Stimulated activated CD8-positive, alpha-beta memory T cell treated with anti-CD3 and anti-CD28 coated beads, Interleukin-12 subunit alpha, Interleukin-12 subunit beta, amount 100 ng/mL, for 24 hours (primary cell): Measurements from ENCODE around the gene MINDY1.

Source experiments
- DNase-seq: peaks from one replicate; pipeline ENCODE4 v3.0.0-alpha.2; 2020; ENCODE audit errors: extremely low read depth

The MINDY1 gene, protein sequence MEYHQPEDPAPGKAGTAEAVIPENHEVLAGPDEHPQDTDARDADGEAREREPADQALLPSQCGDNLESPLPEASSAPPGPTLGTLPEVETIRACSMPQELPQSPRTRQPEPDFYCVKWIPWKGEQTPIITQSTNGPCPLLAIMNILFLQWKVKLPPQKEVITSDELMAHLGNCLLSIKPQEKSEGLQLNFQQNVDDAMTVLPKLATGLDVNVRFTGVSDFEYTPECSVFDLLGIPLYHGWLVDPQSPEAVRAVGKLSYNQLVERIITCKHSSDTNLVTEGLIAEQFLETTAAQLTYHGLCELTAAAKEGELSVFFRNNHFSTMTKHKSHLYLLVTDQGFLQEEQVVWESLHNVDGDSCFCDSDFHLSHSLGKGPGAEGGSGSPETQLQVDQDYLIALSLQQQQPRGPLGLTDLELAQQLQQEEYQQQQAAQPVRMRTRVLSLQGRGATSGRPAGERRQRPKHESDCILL

DNA sequence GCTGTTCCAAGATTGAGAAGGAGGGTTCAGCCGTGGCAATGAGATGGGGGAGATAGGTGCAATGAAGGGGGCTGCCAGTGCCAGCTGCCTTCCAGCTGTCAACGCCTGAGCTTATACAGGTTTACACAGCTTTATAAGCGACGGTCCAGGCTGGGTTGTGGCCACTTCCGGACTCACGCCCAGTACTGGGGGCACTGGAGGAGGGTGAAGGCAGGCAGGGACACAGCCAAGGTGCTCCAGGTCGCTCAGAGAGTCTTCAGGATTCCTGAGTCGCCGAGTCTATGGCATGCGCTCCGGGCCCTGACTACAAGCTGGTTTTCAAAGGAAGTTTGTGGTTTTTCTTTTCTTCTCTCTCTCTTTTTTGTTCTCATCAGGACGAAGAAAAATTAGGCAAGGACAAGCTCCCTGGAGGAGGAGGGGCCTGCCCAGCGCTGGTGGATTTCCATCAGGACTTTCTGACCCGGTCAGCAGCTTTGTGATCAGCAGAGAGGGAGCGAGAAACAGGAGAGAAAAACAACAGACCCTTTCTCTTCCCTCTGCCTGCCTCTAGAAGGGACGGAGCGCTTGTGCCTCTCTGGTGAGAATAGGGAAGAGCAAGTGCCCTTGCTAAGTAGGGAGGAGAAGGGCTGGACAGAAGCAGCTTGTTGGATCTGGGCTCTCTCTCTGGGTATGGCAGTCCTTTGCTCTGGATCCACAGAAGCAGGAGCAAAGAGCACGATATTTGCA lies at the start of gene MINDY1:
Gene MINDY1, minus strand, starts transcription at position 576 of the 726 bp plus-strand sequence. CDS start 4,285 bp downstream, outside the sequence.
- DNase-seq: no peak

DNA sequence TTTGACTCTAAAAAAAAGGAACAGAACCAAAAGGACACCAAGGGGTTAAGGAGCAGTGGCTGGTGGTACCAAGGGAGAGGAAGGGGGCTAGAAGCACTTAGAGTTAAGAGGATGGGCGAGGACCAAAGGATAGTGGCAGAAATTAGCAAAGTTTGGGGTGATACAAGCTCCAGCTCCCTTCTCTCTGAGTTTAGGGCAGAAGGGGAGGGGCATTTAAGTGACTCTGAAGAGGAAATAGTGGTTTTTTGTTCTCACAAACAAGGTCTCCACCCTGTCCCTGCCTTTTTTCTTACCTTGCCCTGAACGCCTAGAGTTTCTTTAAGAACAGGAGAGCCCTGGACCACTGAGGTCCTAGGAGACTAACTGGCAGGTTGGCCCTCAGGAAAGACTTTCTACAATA lies 49.4 kb upstream of the MINDY1 start:
- no peak for DNase-seq

DNA sequence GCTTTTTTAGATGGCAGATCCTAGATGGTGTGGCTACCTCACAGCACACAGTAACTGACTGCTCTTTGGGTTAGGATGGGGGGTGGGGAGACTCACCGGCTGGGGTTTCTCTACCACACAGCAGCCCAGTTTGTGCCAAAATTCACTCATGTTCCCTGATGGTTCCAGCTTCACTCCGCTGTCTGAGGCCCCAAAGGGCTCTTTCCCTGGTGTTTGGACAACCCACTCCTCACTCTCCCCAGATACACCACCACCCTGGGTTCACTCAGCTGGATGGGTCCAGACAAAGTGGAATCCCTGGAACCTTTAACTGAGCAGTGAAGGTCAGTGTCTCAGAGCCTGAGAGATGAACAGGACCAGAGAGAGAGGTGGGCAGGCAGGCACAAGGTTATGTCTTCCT lies 48.9 kb upstream of the MINDY1 start:
- no peak for DNase-seq

DNA sequence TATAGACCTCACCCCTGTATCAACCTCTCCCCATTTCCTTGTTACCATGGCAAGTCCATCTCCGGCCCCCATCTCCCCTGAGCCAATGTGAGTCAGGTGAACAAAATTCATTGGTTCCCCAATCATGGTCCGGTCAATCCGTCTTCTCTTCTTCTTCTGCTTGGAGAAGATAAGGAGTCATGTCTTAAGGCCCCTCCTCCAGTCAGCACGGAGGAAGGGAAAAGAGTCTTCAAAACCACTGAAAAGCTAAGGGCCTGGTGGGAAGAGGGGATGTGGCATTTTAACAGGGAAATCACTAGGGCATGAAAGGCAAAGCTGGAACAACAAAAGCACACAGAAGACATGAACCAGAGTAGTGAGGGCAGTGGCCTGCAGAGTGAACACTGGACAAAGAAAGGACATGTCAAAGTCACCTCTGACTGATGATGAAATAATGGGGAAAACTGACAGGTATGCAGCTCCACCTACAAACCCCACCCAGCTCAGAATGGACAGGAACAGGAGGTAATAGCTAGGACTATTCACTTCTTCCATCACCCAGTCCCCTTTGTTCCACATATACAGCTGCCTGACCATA lies 48.4 kb upstream of the MINDY1 start:
- no peak for DNase-seq

DNA sequence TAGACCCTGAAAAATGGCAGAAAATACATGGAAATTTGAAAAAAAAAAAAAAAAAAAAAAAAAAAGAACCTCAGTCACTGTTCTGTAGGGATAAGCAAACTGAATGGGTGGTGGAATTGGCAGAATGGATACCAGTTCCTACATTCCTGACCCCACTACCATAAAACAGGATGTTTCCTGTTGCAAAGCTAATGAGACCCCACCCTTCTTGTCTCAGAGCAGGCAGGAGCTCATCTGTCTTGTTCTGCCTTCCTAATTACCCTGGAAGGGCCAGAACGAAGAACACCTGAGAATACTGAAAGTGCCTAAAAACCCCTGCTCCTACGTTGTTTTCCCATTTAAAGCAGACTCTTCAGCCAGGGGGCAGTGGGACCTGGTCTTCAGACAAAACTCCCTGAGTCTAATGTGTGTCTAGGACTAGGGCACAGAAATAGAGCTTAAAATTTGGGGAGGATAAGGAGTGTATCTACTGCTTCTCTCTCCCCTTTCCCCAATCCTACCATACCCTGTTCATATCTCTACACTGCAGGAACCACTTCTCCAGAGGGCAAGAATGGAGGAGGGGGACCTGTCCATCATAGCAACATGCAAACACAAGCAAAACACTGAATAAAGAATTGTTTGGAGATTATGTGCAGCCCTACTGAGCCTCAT lies 44.8 kb upstream of the MINDY1 start:
- DNase-seq: no peak

GRCh38 chr1:151050051-151050688 lies 43.5 kb upstream of the MINDY1 start:
- no peak for DNase-seq

DNA sequence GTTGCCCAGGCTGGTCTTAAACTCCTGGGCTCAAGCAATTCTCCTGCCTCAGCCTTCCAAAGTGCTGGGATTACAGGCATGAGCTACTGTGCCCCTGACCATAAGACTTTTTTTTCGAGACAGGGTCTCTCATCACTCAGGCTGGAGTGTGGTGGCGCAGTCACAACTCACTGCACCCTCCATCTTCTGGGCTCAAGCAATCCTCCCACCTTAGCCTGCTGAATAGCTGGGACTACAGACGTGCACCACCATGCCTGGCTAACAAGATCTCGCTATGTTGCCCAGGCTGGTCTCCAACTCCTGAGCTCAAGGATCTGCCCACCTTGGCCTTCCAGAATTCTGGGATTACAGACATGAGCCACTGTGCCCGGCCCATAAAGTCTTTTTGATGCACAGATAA lies 42.8 kb upstream of the MINDY1 start:
- DNase-seq: no peak

GRCh38 chr1:151048645-151049032 lies 41.9 kb upstream of the MINDY1 start:
- DNase-seq: no peak

GRCh38 chr1:151047925-151048644 lies 41.4 kb upstream of the MINDY1 start:
- no peak for DNase-seq

DNA sequence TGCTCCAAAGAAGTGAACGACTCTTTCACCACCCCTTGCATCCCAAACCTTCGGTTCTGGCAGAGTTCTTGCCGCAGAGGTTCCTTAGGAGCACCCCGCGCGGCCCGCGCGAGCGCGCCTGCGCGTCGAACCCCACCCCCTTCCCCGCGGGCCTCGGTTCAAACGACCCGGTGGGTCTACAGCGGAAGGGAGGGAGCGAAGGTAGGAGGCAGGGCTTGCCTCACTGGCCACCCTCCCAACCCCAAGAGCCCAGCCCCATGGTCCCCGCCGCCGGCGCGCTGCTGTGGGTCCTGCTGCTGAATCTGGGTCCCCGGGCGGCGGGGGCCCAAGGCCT lies 40.9 kb upstream of the MINDY1 start, which contains the start of gene C1orf56:
Gene C1orf56, plus strand, starts transcription at position 161 of the 334 bp plus-strand sequence. Its CDS starts 97 bp downstream, at position 258.
- no peak for DNase-seq

GRCh38 chr1:151043163-151043562 lies 36.5 kb upstream of the MINDY1 start:
- DNase-seq: no peak

DNA sequence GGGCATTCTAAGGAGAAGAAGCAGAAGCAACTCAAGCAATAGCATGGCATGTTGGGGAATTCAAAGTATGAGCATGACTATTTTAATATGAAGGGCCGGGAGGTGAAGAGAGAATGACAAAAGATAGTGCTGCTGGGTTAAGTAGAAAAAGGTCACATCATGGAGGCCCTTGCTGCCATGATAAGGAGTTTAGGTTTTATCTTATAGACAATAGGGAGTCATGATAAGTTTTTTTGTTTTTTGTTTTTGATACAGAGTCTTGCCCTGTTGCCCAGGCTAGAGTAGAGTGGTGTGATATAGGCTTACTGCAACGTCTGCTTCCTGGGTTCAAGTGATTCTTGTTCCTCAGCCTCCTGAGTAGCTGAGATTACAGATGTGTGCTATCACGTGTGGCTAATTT lies 32.8 kb upstream of the MINDY1 start:
- no peak for DNase-seq

DNA sequence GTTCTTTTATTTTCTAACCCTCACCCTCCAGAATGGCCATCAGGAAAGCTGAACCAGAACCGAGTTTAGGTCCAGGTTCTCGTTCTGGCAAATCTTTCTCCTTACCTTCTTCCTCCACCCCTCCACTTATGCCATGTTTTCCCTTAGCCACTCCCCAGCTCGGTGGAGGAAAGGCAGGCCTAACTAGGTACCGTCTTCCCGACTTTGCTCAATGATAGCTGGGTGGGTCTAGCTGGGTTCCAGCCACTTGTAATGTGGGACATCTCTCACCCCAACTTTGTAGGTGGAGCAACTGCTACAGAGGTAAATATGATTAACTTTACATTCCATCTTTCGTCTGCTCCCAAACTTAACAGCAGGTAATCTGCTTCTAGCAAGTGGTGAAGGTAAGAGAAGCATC lies 30.3 kb upstream of the MINDY1 start:
- no peak for DNase-seq

DNA sequence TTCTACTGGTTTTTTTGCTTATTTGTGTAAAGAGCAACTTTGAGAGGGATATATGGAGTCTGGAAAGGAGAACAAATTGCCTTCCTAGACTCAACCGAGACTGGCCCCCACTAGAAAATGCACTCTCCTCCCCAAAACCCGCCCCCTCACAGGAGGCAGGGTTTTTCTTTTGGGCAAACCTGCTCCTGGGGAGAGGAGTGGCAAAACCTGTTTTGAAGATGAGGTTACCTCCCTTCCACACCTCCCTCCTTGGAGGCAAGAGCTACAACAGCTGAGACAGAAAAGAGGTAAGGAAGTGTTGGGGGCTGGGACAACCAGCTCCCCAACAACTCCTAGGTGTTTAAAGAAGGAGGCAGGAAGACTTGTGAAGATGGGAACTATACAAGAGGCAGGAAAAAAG lies 29.7 kb upstream of the MINDY1 start, which contains the start of gene BNIPL:
Gene BNIPL, plus strand, starts transcription at position 231 of the 400 bp plus-strand sequence. Its CDS starts 140 bp downstream, at position 371.
- DNase-seq: no peak

DNA sequence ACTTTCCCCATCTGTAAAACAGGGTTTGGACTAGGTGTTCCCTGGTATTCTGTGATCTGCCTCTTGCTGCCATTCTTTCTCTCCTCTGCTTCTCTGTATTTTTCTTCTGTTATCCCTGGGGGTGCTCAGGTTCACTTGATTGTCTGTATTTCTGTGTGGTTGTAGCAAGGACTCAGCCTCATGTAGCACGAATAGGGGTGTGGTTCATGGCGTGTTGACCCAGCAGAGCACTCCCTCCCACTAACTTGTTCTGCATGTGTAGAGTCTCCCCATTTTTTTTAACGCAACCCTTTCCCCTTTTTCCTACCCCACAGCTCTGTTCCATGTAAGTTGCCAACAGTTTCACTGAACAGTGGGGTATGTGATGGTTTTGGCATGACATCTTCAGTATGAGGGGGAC lies 28.5 kb upstream of the MINDY1 start:
- DNase-seq: no peak

DNA sequence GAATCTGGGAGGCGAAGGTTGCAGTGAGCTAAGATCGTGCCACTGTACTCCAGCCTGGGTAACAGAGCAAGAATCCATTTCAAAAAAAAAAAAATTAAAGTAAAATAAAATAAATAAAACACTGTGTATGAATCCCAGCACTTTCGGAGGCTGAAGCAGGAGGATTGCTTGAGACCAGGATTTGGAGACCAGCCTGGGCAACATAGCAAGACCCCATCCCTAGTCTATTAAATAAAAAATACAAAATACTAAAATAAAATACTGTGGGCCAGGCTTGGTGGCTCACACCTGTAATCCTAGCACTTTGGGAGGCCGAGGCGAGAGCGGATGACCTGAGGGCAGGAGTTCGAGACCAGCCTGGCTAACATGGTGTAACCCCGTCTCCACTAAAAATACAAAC lies 25.5 kb upstream of the MINDY1 start:
- no peak for DNase-seq

- no peak for DNase-seq
Observed at GRCh38 chr1:151026460-151026859, 19.8 kb upstream of the MINDY1 start.

- peak; percentile 58 for DNase-seq
Observed at GRCh38 chr1:151024540-151025146, 17.9 kb upstream of the MINDY1 start.

DNA sequence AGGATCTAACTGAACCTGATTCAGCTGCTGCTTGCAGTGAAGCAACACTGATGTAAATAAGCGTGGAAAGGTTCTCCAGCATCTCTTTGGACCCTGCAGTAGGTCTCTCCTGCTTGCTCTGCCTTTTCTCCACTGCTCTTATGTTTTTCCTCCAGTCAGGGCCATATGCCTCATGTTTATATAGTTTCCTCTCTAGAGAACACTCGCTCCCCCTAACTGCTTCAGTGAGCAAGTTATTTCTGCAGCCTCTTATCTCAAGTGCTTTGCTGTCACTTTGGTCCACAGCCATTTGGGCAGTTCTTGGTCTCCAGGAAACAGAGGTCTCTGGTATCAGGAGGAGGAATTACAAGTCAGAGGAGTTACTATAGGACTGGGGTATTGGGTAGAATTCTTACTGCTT lies 6.8 kb upstream of the MINDY1 start:
- DNase-seq: no peak

- DNase-seq: no peak
Observed at GRCh38 chr1:151012684-151013471, 6.2 kb upstream of the MINDY1 start.
